IMR-90 (cell line): ENCODE results near the gene SEMG1. TPM values are rescaled to one million over a fixed set of nuclear protein-coding genes. Genes with fewer than 3 reads are reported as not detected.

Experiments
- ATAC-seq: fragments of 200-7000 bp; cut with Tn5 transposase; 2 replicates; pipeline ENCODE4 v1.9.1; 2020; ENCODE audit warnings: low read depth, mild to moderate bottlenecking, moderate library complexity
- BruUV-seq: library from RNA; stranded (reverse); fragments of 400-500 nt; replicated peaks from 2 replicates; lab custom pipeline; 2021; lab: Mats Ljungman, UMichigan
- CTCF ChIA-PET: fragments of 300-600 bp; formaldehyde crosslinking; extraction: SDS; loops from one replicate; lab custom pipeline; 2021; ENCODE audit warnings: antibody characterized with exemption; lab: Yijun Ruan, JAX
- POLR2A ChIA-PET: fragments of 300-600 bp; sonication (Branson Sonifier 250); formaldehyde crosslinking; loops from one replicate; lab custom pipeline; 2022; ENCODE audit warnings: antibody characterized with exemption; ENCODE audit not compliant: unreplicated experiment; lab: Charles Lee
- DNase-seq: peaks from one replicate; pipeline ENCODE4 v3.0.0; 2013
- H2AFZ ChIP-seq: replicated peaks from 2 replicates; pipeline ENCODE3; 2013; ENCODE audit warnings: low read length, mild to moderate bottlenecking; ENCODE audit not compliant: poor library complexity
- H2AK5ac ChIP-seq: 2 replicates; pipeline ENCODE4 v1.6.1; 2013; ENCODE audit warnings: low read depth, low read length, inconsistent platforms
- H2AK9ac ChIP-seq: replicated peaks from 2 replicates; pipeline ENCODE3; 2013; ENCODE audit warnings: mild to moderate bottlenecking, low read depth, low read length, moderate library complexity; ENCODE audit not compliant: poor library complexity
- H2BK120ac ChIP-seq: 2 replicates; pipeline ENCODE4 v1.6.1; 2013; ENCODE audit warnings: low read depth, low read length, inconsistent platforms
- H2BK15ac ChIP-seq: 3 replicates; pipeline ENCODE4 v1.6.1; 2013; ENCODE audit warnings: low read depth, low read length, inconsistent platforms
- H2BK20ac ChIP-seq: 2 replicates; pipeline ENCODE4 v1.6.1; 2013; ENCODE audit warnings: low read depth, mild to moderate bottlenecking, inconsistent platforms, low read length, moderate library complexity
- H2BK5ac ChIP-seq: 2 replicates; pipeline ENCODE4 v1.6.1; 2013; ENCODE audit warnings: mild to moderate bottlenecking, low read depth, low read length, inconsistent platforms; ENCODE audit not compliant: poor library complexity, severe bottlenecking
- H3K14ac ChIP-seq: replicated peaks from 2 replicates; pipeline ENCODE4 v1.6.1; 2013; ENCODE audit warnings: low read depth, low read length, inconsistent platforms
- H3K18ac ChIP-seq: 2 replicates; pipeline ENCODE4 v1.6.1; 2013; ENCODE audit warnings: low read depth, low read length, control low read depth
- H3K23ac ChIP-seq: 2 replicates; pipeline ENCODE4 v1.6.1; 2013; ENCODE audit warnings: low read depth, low read length, inconsistent platforms
- H3K27ac ChIP-seq: 2 replicates; pipeline ENCODE4 v1.5.1; 2013; ENCODE audit warnings: mild to moderate bottlenecking, control low read depth, low read length; ENCODE audit not compliant: insufficient read depth
- H3K27me3 ChIP-seq: 2 replicates; pipeline ENCODE4 v1.6.1; 2013; ENCODE audit warnings: low read length; ENCODE audit not compliant: control insufficient read depth, insufficient read depth
- H3K36me3 ChIP-seq: 2 replicates; pipeline ENCODE4 v1.6.1; 2013; ENCODE audit warnings: low read length, mixed read lengths; ENCODE audit not compliant: control insufficient read depth, insufficient read depth
- H3K4ac ChIP-seq: 2 replicates; pipeline ENCODE4 v1.6.1; 2013; ENCODE audit warnings: low read depth, low read length, inconsistent platforms
- H3K4me1 ChIP-seq: 2 replicates; pipeline ENCODE4 v1.6.1; 2013; ENCODE audit warnings: low read length, mixed read lengths; ENCODE audit not compliant: control insufficient read depth, insufficient read depth
- H3K4me2 ChIP-seq: 2 replicates; pipeline ENCODE4 v1.6.1; 2013; ENCODE audit warnings: low read depth, mild to moderate bottlenecking, control low read depth, low read length, moderate library complexity
- H3K4me3 ChIP-seq: 2 replicates; pipeline ENCODE4 v1.5.1; 2013; ENCODE audit warnings: low read depth, mild to moderate bottlenecking, control low read depth, low read length, moderate library complexity; ENCODE audit not compliant: insufficient read depth
- H3K56ac ChIP-seq: 2 replicates; pipeline ENCODE4 v1.6.1; 2013; ENCODE audit warnings: low read length, inconsistent platforms; ENCODE audit not compliant: insufficient read depth; ENCODE audit errors: extremely low read depth
- H3K79me1 ChIP-seq, 2 experiments: 2 replicates each; pipeline ENCODE4 v1.6.1; 2013; ENCODE audit warnings: low read length in 2 of 2, inconsistent platforms in 1 of 2, low read depth in 1 of 2
- H3K9ac ChIP-seq: 2 replicates; pipeline ENCODE4 v1.6.1; 2013; ENCODE audit warnings: low read depth, low read length, control low read depth
- H3K9me1 ChIP-seq: 2 replicates; pipeline ENCODE4 v1.6.1; 2013; ENCODE audit warnings: low read length, inconsistent platforms; ENCODE audit not compliant: insufficient read depth
- H3K9me3 ChIP-seq: 2 replicates; pipeline ENCODE4 v1.6.1; 2013; ENCODE audit warnings: low read length; ENCODE audit not compliant: control insufficient read depth, insufficient read depth
- H4K20me1 ChIP-seq: 2 replicates; pipeline ENCODE4 v1.6.1; 2013; ENCODE audit warnings: low read length, inconsistent platforms; ENCODE audit not compliant: insufficient read depth
- H4K5ac ChIP-seq: 2 replicates; pipeline ENCODE4 v1.6.1; 2013; ENCODE audit warnings: mild to moderate bottlenecking, low read depth, low read length, control low read depth
- H4K8ac ChIP-seq, 2 experiments: 2 replicates each; pipeline ENCODE4 v1.6.1; 2013; ENCODE audit warnings: low read depth in 2 of 2, low read length in 2 of 2, control low read depth in 1 of 2, inconsistent platforms in 1 of 2
- H4K91ac ChIP-seq: 2 replicates; pipeline ENCODE4 v1.6.1; 2013; ENCODE audit warnings: low read depth, low read length, inconsistent platforms; ENCODE audit not compliant: insufficient read depth
- BHLHE40 ChIP-seq: fragments of 150-350 bp; IDR thresholded peaks from 2 replicates; pipeline ENCODE4 v1.6.1; 2016; ENCODE audit warnings: mild to moderate bottlenecking, low read depth, low read length
- CEBPB ChIP-seq: IDR thresholded peaks from 2 replicates; pipeline ENCODE4 v1.6.1; 2012; ENCODE audit warnings: low read depth, low read length, improper control_type of control experiment
- CHD1 ChIP-seq: IDR thresholded peaks from 2 replicates; pipeline ENCODE4 v1.6.1; 2012; ENCODE audit warnings: low read depth, low read length, improper control_type of control experiment
- CTCF ChIP-seq: conservative IDR thresholded peaks from 2 replicates; pipeline ENCODE4 v1.5.1; 2012; ENCODE audit warnings: mild to moderate bottlenecking, low read depth, low read length, improper control_type of control experiment
- ELK1 ChIP-seq: fragments of 150-350 bp; IDR thresholded peaks from 2 replicates; pipeline ENCODE4 v1.6.1; 2016; ENCODE audit warnings: low read depth, mild to moderate bottlenecking, low read length, moderate library complexity, borderline replicate concordance
- FOS ChIP-seq: fragments of 150-350 bp; IDR thresholded peaks from 2 replicates; pipeline ENCODE4 v1.6.1; 2016; ENCODE audit warnings: low read depth, low read length
- MAFK ChIP-seq: IDR thresholded peaks from 2 replicates; pipeline ENCODE4 v1.6.1; 2012; ENCODE audit warnings: low read depth, low read length, improper control_type of control experiment
- MAZ ChIP-seq: IDR thresholded peaks from 2 replicates; pipeline ENCODE4 v1.6.1; 2012; ENCODE audit warnings: low read depth, mild to moderate bottlenecking, low read length, improper control_type of control experiment, moderate library complexity, borderline replicate concordance
- MXI1 ChIP-seq: IDR thresholded peaks from 2 replicates; pipeline ENCODE4 v1.6.1; 2012; ENCODE audit warnings: low read depth, mild to moderate bottlenecking, low read length, moderate library complexity, borderline replicate concordance
- NFE2L2 ChIP-seq: fragments of 150-350 bp; IDR thresholded peaks from 2 replicates; pipeline ENCODE4 v1.6.1; 2016; ENCODE audit warnings: low read depth, mild to moderate bottlenecking, low read length
- POLR2A ChIP-seq: IDR thresholded peaks from 2 replicates; pipeline ENCODE4 v1.6.1; 2012; ENCODE audit warnings: mild to moderate bottlenecking, low read depth, low read length
- RAD21 ChIP-seq: IDR thresholded peaks from 2 replicates; pipeline ENCODE4 v1.6.1; 2012; ENCODE audit warnings: low read length, improper control_type of control experiment
- RCOR1 ChIP-seq: IDR thresholded peaks from 2 replicates; pipeline ENCODE4 v1.6.1; 2012; ENCODE audit warnings: mild to moderate bottlenecking, low read length, improper control_type of control experiment; ENCODE audit not compliant: insufficient replicate concordance
- RFX5 ChIP-seq: IDR thresholded peaks from 2 replicates; pipeline ENCODE4 v1.8.0; 2012; ENCODE audit warnings: low read depth, mild to moderate bottlenecking, low read length, moderate library complexity
- SMC3 ChIP-seq: fragments of 150-350 bp; IDR thresholded peaks from 2 replicates; pipeline ENCODE4 v1.6.1; 2016; ENCODE audit warnings: low read depth, mild to moderate bottlenecking, antibody characterized with exemption, low read length, moderate library complexity
- WGBS, 2 experiments: methylation state at CpG; one replicate each; pipeline versions ENCODE4 v1.1.5 to v1.1.7; 2013; ENCODE audit warnings: missing lambda C conversion rate in 2 of 2; ENCODE audit not compliant: insufficient read length in 1 of 2; ENCODE audit errors: extremely low coverage in 2 of 2; 5-methylcytosine and 5-hydroxymethylcytosine counted together
- dilution Hi-C: fragments of 300-500 bp; cut with HindIII; formaldehyde crosslinking; loops from one replicate; pipeline ENCODE4 v1.14.3; 2018; ENCODE audit warnings: low sequenced_read_pairs; ENCODE audit not compliant: unreplicated experiment
- in situ Hi-C: fragments of 300-500 bp; cut with MboI; formaldehyde crosslinking; loops from 3 replicates; pipeline ENCODE4 v1.14.3; 2019; ENCODE audit warnings: low sequenced_read_pairs, inconsistent platforms, mixed read lengths
- intact Hi-C: fragments of 100-400 bp; cut with micrococcal nuclease; formaldehyde crosslinking; loops from 2 replicates; pipeline ENCODE4 v1.10.0; 2022
- polyA plus RNA-seq, 3 experiments: library from polyadenylated mRNA; depleted of rRNA; stranded (reverse); fragments of >200 nt; gene quantifications; 2 replicates each; pipeline ENCODE4 v1.2.3, GENCODE V29; 2012; ENCODE audit warnings: low replicate concordance in 1 of 3
- total RNA-seq: library from RNA; depleted of rRNA; stranded (reverse); fragments of >200 nt; gene quantifications from 2 replicates; pipeline ENCODE4 v1.2.3, GENCODE V29; 2012
- TF ChIP-seq, protein P1 (sequence below): fragments of 150-350 bp; IDR thresholded peaks from 2 replicates; pipeline ENCODE4 v1.6.1; 2017; ENCODE audit warnings: mild to moderate bottlenecking, antibody characterized with exemption, low read length, low read depth

SEMG1 gene
- total and polyA plus RNA-seq, 2 of the 4 experiments (the other 2 are of a cell fraction), result not detected

DNA sequence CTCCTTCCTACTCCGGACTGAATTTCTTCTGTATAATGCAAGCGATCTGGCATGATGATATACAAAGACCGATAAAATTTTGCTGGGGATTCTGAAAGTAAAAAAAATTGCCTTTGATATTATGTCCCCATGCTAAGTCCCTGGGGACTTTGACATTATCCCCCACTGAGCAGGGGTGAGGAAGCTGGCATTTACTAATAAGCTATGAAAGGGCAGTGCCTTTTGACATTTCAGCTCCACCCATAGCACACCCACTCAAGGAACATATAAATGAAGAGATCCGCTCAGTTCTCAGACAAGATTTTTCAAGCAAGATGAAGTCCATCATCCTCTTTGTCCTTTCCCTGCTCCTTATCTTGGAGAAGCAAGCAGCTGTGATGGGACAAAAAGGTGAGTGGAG, 14.2 kb downstream of the SEMG1 start, which contains the start of gene SEMG2:
Gene SEMG2 (plus strand): TSS at position 298 of the 400 bp plus-strand sequence. CDS start 17 bp downstream, at position 315.
- Histone ChIP-seq H3K4me1 (no peaks in the 10 kb centered on the region), H3K4me3 (no peak within 1 kb of the TSS), H4K5ac (no peak within 1 kb of the TSS), H2BK15ac (no peak within 1 kb of the TSS), H3K14ac (no peak within 1 kb of the TSS), H4K91ac (no peak within 1 kb of the TSS), H3K56ac (no peak within 1 kb of the TSS), H2AK5ac (no peak within 1 kb of the TSS), H3K36me3 (no peaks in the 10 kb centered on the region), H2BK20ac (no peak within 1 kb of the TSS), H3K9me3 (no peaks in the 10 kb centered on the region), H3K27ac (no peak within 1 kb of the TSS), H3K27me3 (no peaks in the 10 kb centered on the region; the same call in 1 of the 2 replicates), H4K8ac (no peak within 1 kb of the TSS), H2BK5ac (no peak within 1 kb of the TSS), H3K4ac (no peak within 1 kb of the TSS), H2BK120ac (no peak within 1 kb of the TSS), H4K20me1 (no peaks in the 10 kb centered on the region), H3K9me1 (no peaks in the 10 kb centered on the region), H2AK9ac (no peak within 1 kb of the TSS), H2AFZ (no peak within 1 kb of the TSS), H3K23ac (no peak within 1 kb of the TSS), H3K79me1 (no peaks in the 10 kb centered on the region), H3K9ac (no peak within 1 kb of the TSS), H3K4me2 (no peak within 1 kb of the TSS), H3K18ac (no peak within 1 kb of the TSS)
- DNase-seq, result no peak
- dilution Hi-C loops (no loop called here), intact Hi-C loops (no loop called here), in situ Hi-C loops (no loop called here)
- WGBS, 2 experiments, result no CpG with 5 or more reads among the region's 4 CpGs
- ChIA-PET CTCF (no interaction called here), POLR2A (no interaction called here)
- ATAC-seq, result no peak
- no TSS peak for BruUV-seq
- TF ChIP-seq SMC3 (no peak), POLR2A (no peak), RFX5 (no peak), BHLHE40 (no peak), MAFK (no peak), RCOR1 (no peak), CEBPB (no peak), MAZ (no peak), RAD21 (no peak), NFE2L2 (no peak), MXI1 (no peak), CHD1 (no peak), FOS (no peak), CTCF (no peak), ELK1 (no peak)
- TF ChIP-seq, protein P1, sequence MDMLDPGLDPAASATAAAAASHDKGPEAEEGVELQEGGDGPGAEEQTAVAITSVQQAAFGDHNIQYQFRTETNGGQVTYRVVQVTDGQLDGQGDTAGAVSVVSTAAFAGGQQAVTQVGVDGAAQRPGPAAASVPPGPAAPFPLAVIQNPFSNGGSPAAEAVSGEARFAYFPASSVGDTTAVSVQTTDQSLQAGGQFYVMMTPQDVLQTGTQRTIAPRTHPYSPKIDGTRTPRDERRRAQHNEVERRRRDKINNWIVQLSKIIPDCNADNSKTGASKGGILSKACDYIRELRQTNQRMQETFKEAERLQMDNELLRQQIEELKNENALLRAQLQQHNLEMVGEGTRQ, result no peak
